ENCODE measurements around the gene MT1H. TPM values are rescaled to one million over a fixed set of nuclear protein-coding genes. Genes with fewer than 3 reads are reported as not detected.

The MT1H gene
- total RNA-seq, 1 donor from 2014 or later: not detected

GRCh38 chr16:56643833-56644232, 25.8 kb upstream of the MT1H start:
- intact Hi-C loops (cut with micrococcal nuclease): loop anchor here (1.0 to 2.0 kb wide), 3 partner anchors 19 to 39 kb away; partner anchors contain the start of gene MT1X
- Mint-ChIP-seq H3K4me3 (peak overlapping the region; percentile 81), H3K36me3 (ENCODE audit: low read depth) (no peaks in the 10 kb centered on the region), H3K4me1 (peaks cover 20% of the 10 kb centered on the region), H3K27me3 (peaks cover 62% of the 10 kb centered on the region), H3K9me3 (no peaks in the 10 kb centered on the region), H3K27ac (peak overlapping the region; percentile 45)
- DNase-seq: no peak

GRCh38 chr16:56645311-56645710, 24.3 kb upstream of the MT1H start:
- no peaks in the 10 kb centered on the region for H3K9me3 Mint-ChIP-seq
- peaks cover 20% of the 10 kb centered on the region for H3K4me1 Mint-ChIP-seq
- no peak overlapping the region for H3K4me3 Mint-ChIP-seq
- peaks cover 55% of the 10 kb centered on the region for H3K27me3 Mint-ChIP-seq
- no peak overlapping the region for H3K27ac Mint-ChIP-seq
- no peaks in the 10 kb centered on the region for H3K36me3 Mint-ChIP-seq (ENCODE audit: low read depth)
- no peak for DNase-seq
- intact Hi-C loops (cut with micrococcal nuclease): no loop called here

GRCh38 chr16:56645838-56646237, 23.8 kb upstream of the MT1H start:
- peaks cover 51% of the 10 kb centered on the region for H3K27me3 Mint-ChIP-seq
- H3K9me3 Mint-ChIP-seq: no peaks in the 10 kb centered on the region
- H3K4me1 Mint-ChIP-seq: peaks cover 20% of the 10 kb centered on the region
- H3K4me3 Mint-ChIP-seq: no peak overlapping the region
- DNase-seq: no peak
- H3K27ac Mint-ChIP-seq: no peak overlapping the region
- H3K36me3 Mint-ChIP-seq (ENCODE audit: low read depth): no peaks in the 10 kb centered on the region
- intact Hi-C loops (cut with micrococcal nuclease): no loop called here

- Mint-ChIP-seq H3K4me1 (peaks cover 15% of the 10 kb centered on the region), H3K27me3 (peaks cover 50% of the 10 kb centered on the region), H3K36me3 (ENCODE audit: low read depth) (no peaks in the 10 kb centered on the region), H3K9me3 (no peaks in the 10 kb centered on the region), H3K4me3 (no peak overlapping the region), H3K27ac (no peak overlapping the region)
- intact Hi-C loops (cut with micrococcal nuclease): no loop called here
- DNase-seq: no peak
These were observed 21.8 kb upstream of the MT1H start for GRCh38 chr16:56647641-56648431.

GRCh38 chr16:56649271-56649670, 20.3 kb upstream of the MT1H start:
- Mint-ChIP-seq H3K4me1 (peaks cover 3% of the 10 kb centered on the region), H3K27me3 (peaks cover 51% of the 10 kb centered on the region), H3K36me3 (ENCODE audit: low read depth) (no peaks in the 10 kb centered on the region), H3K9me3 (no peaks in the 10 kb centered on the region), H3K4me3 (no peak overlapping the region), H3K27ac (no peak overlapping the region)
- DNase-seq: no peak
- intact Hi-C loops (cut with micrococcal nuclease): no loop called here

- DNase-seq: no peak
- Mint-ChIP-seq H3K9me3 (no peaks in the 10 kb centered on the region), H3K27me3 (peaks cover 50% of the 10 kb centered on the region), H3K4me1 (no peaks in the 10 kb centered on the region), H3K36me3 (ENCODE audit: low read depth) (no peaks in the 10 kb centered on the region), H3K27ac (no peak overlapping the region), H3K4me3 (no peak overlapping the region)
- intact Hi-C loops (cut with micrococcal nuclease): no loop called here
These were observed 19.8 kb upstream of the MT1H start for GRCh38 chr16:56649820-56650219.

GRCh38 chr16:56651586-56651985, 18.0 kb upstream of the MT1H start, which contains the start of gene MT1B:
TSS of gene MT1B (plus strand) at chr16:56651886. CDS start at chr16:56651954, 68 bp downstream.
- Mint-ChIP-seq H3K36me3 (ENCODE audit: low read depth) (no peaks in the 10 kb centered on the region), H3K4me1 (no peaks in the 10 kb centered on the region), H3K9me3 (no peaks in the 10 kb centered on the region), H3K4me3 (no peak within 1 kb of the TSS), H3K27me3 (peaks cover 41% of the 10 kb centered on the region), H3K27ac (no peak within 1 kb of the TSS)
- intact Hi-C loops (cut with micrococcal nuclease): no loop called here
- no peak for DNase-seq

GRCh38 chr16:56652600-56652999, 17.0 kb upstream of the MT1H start:
- no peaks in the 10 kb centered on the region for H3K9me3 Mint-ChIP-seq
- DNase-seq: no peak
- H3K27me3 Mint-ChIP-seq: peaks cover 34% of the 10 kb centered on the region
- intact Hi-C loops (cut with micrococcal nuclease): no loop called here
- no peak overlapping the region for H3K4me3 Mint-ChIP-seq
- H3K4me1 Mint-ChIP-seq: peaks cover 4% of the 10 kb centered on the region
- no peaks in the 10 kb centered on the region for H3K36me3 Mint-ChIP-seq (ENCODE audit: low read depth)
- H3K27ac Mint-ChIP-seq: no peak overlapping the region

GRCh38 chr16:56653218-56653617, 16.4 kb upstream of the MT1H start:
- no peak for DNase-seq
- no peak overlapping the region for H3K27ac Mint-ChIP-seq
- H3K27me3 Mint-ChIP-seq: peaks cover 30% of the 10 kb centered on the region
- no peaks in the 10 kb centered on the region for H3K36me3 Mint-ChIP-seq (ENCODE audit: low read depth)
- no peaks in the 10 kb centered on the region for H3K9me3 Mint-ChIP-seq
- H3K4me1 Mint-ChIP-seq: peaks cover 8% of the 10 kb centered on the region
- no peak overlapping the region for H3K4me3 Mint-ChIP-seq
- intact Hi-C loops (cut with micrococcal nuclease): no loop called here

- peak; percentile 87 for DNase-seq
- Mint-ChIP-seq H3K27ac (peak within 1 kb of the TSS; percentile 85), H3K4me1 (peaks cover 18% of the 10 kb centered on the region), H3K27me3 (peaks cover 14% of the 10 kb centered on the region), H3K9me3 (no peaks in the 10 kb centered on the region), H3K36me3 (ENCODE audit: low read depth) (peaks cover 3% of the 10 kb centered on the region), H3K4me3 (peak within 1 kb of the TSS; percentile 92)
- intact Hi-C loops (cut with micrococcal nuclease): loop anchor here (1.0 to 2.0 kb wide), 2 partner anchors 25 to 49 kb away; partner anchors contain the start of genes MT1X and MT2A
These were observed 11.9 kb upstream of the MT1H start, which contains the start of gene MT1F for GRCh38 chr16:56657555-56658326. TSS of gene MT1F (plus strand) at chr16:56657959. CDS start at chr16:56658059, 100 bp downstream.

GRCh38 chr16:56658327-56658875, 11.2 kb upstream of the MT1H start:
- intact Hi-C loops (cut with micrococcal nuclease): no loop called here
- Mint-ChIP-seq H3K4me3 (peak overlapping the region; percentile 92), H3K9me3 (no peaks in the 10 kb centered on the region), H3K4me1 (peaks cover 20% of the 10 kb centered on the region), H3K36me3 (ENCODE audit: low read depth) (peaks cover 3% of the 10 kb centered on the region), H3K27me3 (peaks cover 11% of the 10 kb centered on the region), H3K27ac (peak overlapping the region; percentile 85)
- DNase-seq: no peak

GRCh38 chr16:56662357-56663354, 7.0 kb upstream of the MT1H start:
- peak; percentile 80 for DNase-seq
- Mint-ChIP-seq H3K4me3 (peak overlapping the region; percentile 85), H3K36me3 (ENCODE audit: low read depth) (peaks cover 3% of the 10 kb centered on the region), H3K4me1 (peaks cover 27% of the 10 kb centered on the region), H3K27ac (peak overlapping the region; percentile 86), H3K9me3 (no peaks in the 10 kb centered on the region), H3K27me3 (peaks cover 21% of the 10 kb centered on the region)
- intact Hi-C loops (cut with micrococcal nuclease): loop anchor here (2.0 kb wide), 1 partner anchor 20 kb away; no protein-coding TSS in a partner anchor

GRCh38 chr16:56664506-56664905, 5.1 kb upstream of the MT1H start:
- Mint-ChIP-seq H3K36me3 (ENCODE audit: low read depth) (peaks cover 5% of the 10 kb centered on the region), H3K4me1 (peaks cover 36% of the 10 kb centered on the region), H3K27ac (no peak overlapping the region), H3K4me3 (no peak overlapping the region), H3K27me3 (peaks cover 36% of the 10 kb centered on the region), H3K9me3 (no peaks in the 10 kb centered on the region)
- DNase-seq: no peak
- intact Hi-C loops (cut with micrococcal nuclease): no loop called here

Data from activated CD4-positive, alpha-beta T cell treated with anti-CD3 and anti-CD28 coated beads, Interleukin-2, amount 10 ng/mL, durations not matched to agents 24 days and 14 days (primary cell).